HepG2 (cell line): ENCODE measurements around the gene HES1. TPM values are rescaled to one million over a fixed set of nuclear protein-coding genes. Genes with fewer than 3 reads are reported as not detected.

Experiments used
- CBX1 ChIP-seq: IDR thresholded peaks from one replicate; pipeline ENCODE4 v1.6.1; 2016; ENCODE audit warnings: antibody characterized with exemption, low read depth
- FOXK2 ChIP-seq: fragments of 450-650 bp; IDR thresholded peaks from 2 replicates; pipeline ENCODE4 v1.6.1; 2016
- GABPB1 ChIP-seq: IDR thresholded peaks from 2 replicates; pipeline ENCODE4 v1.6.1; 2016; ENCODE audit warnings: mild to moderate bottlenecking, missing genetic modification reagents, moderate library complexity, missing compliant biosample characterization
- HES4 ChIP-seq: sonication (generic); formaldehyde crosslinking; IDR thresholded peaks from 2 replicates; pipeline ENCODE4 v1.9.0; 2021; ENCODE audit warnings: mild to moderate bottlenecking, missing genetic modification reagents, borderline replicate concordance
- HMG20B ChIP-seq: conservative IDR thresholded peaks from 2 replicates; pipeline ENCODE4 v1.6.1; 2016; ENCODE audit warnings: missing genetic modification reagents, missing compliant biosample characterization
- KAT8 ChIP-seq: IDR thresholded peaks from 2 replicates; pipeline ENCODE4 v1.6.1; 2016; ENCODE audit warnings: missing genetic modification reagents, missing compliant biosample characterization
- LCORL ChIP-seq, 2 experiments: fragments of 450-650 bp in 1 of 2; sonication (generic) in 1 of 2; formaldehyde crosslinking in 1 of 2; IDR thresholded peaks; 2 replicates each; pipeline versions ENCODE4 v1.5.0 to v1.6.1; 2017 to 2020; ENCODE audit warnings: antibody characterized with exemption in 1 of 2, missing genetic modification reagents in 1 of 2
- REXO4 ChIP-seq: sonication (generic); formaldehyde crosslinking; IDR thresholded peaks from 2 replicates; pipeline ENCODE4 v1.8.0; 2022; ENCODE audit warnings: missing genetic modification reagents, mild to moderate bottlenecking, borderline replicate concordance
- SIN3A ChIP-seq: IDR thresholded peaks from 2 replicates; pipeline ENCODE4 v1.6.1; 2011; ENCODE audit warnings: low read depth, mild to moderate bottlenecking, control low read depth, low read length, borderline replicate concordance
- SMARCC2 ChIP-seq: fragments of 450-650 bp; IDR thresholded peaks from 2 replicates; pipeline ENCODE4 v1.6.1; 2017; ENCODE audit warnings: antibody characterized with exemption, mild to moderate bottlenecking
- SNRNP70 ChIP-seq: fragments of 200-400 bp; formaldehyde crosslinking; IDR thresholded peaks from 2 replicates; pipeline ENCODE4 v1.6.1; 2017; ENCODE audit warnings: mild to moderate bottlenecking, low read depth, low read length, moderate library complexity
- SRF ChIP-seq: IDR thresholded peaks from 2 replicates; pipeline ENCODE4 v1.6.1; 2011; ENCODE audit warnings: mild to moderate bottlenecking, low read depth, low read length, moderate library complexity
- TOE1 ChIP-seq: sonication (generic); formaldehyde crosslinking; IDR thresholded peaks from 2 replicates; pipeline ENCODE4 v1.4.0; 2020; ENCODE audit warnings: mild to moderate bottlenecking, missing genetic modification reagents
- ZBTB20 ChIP-seq: sonication (generic); formaldehyde crosslinking; IDR thresholded peaks from 2 replicates; pipeline ENCODE4 v1.8.1; 2023; ENCODE audit warnings: missing genetic modification reagents, low read depth, mild to moderate bottlenecking, borderline replicate concordance
- ZNF451 ChIP-seq: sonication (generic); formaldehyde crosslinking; IDR thresholded peaks from 2 replicates; pipeline ENCODE4 v1.5.0; 2020; ENCODE audit warnings: mild to moderate bottlenecking, missing genetic modification reagents
- ZNF878 ChIP-seq: sonication (generic); formaldehyde crosslinking; IDR thresholded peaks from 2 replicates; pipeline ENCODE4 v1.8.1; 2023; ENCODE audit warnings: mild to moderate bottlenecking, missing genetic modification reagents, moderate library complexity
- ZZZ3 ChIP-seq: sonication (generic); formaldehyde crosslinking; IDR thresholded peaks from 2 replicates; pipeline ENCODE4 v1.4.0; 2020; ENCODE audit warnings: missing genetic modification reagents, mild to moderate bottlenecking, borderline replicate concordance
- polyA plus RNA-seq, 8 experiments: library from polyadenylated mRNA; depleted of rRNA in 3 of 8; stranded (reverse) in 7 of 8; unstranded in 1 of 8; fragments of >200 nt; fragmentation: Illumina TruSeq in 4 of 8; extraction: Trizol in 4 of 8; gene quantifications; 2 replicates each; pipeline versions ENCODE4 v1.2.1 to v1.2.3, GENCODE V29; 2011 to 2016; ENCODE audit warnings: low read depth in 4 of 8, missing spikeins in 1 of 8, mixed read lengths in 1 of 8; ENCODE audit not compliant: insufficient read depth in 1 of 8
- total RNA-seq, 5 experiments: library from RNA; depleted of rRNA; stranded (reverse); fragments of >200 nt; fragmentation: Illumina TruSeq; extraction: Trizol; gene quantifications; 2 replicates each; pipeline ENCODE4 v1.2.3, GENCODE V29; 2016; ENCODE audit warnings: low read depth in 1 of 5
- TF ChIP-seq, protein P1 (sequence below): sonication (generic); formaldehyde crosslinking; conservative IDR thresholded peaks from 2 replicates; pipeline ENCODE4 v1.4.0; 2020; ENCODE audit warnings: mild to moderate bottlenecking, missing genetic modification reagents, moderate library complexity
- TF ChIP-seq, protein P2 (sequence below): sonication (generic); formaldehyde crosslinking; IDR thresholded peaks from 2 replicates; pipeline ENCODE4 v1.4.0; 2020; ENCODE audit warnings: mild to moderate bottlenecking, missing genetic modification reagents
- TF ChIP-seq, protein P3 (sequence below): sonication (generic); formaldehyde crosslinking; IDR thresholded peaks from 2 replicates; pipeline ENCODE4 v1.5.1; 2020; ENCODE audit warnings: missing genetic modification reagents, mild to moderate bottlenecking, borderline replicate concordance
- TF ChIP-seq, protein P4 (sequence below): sonication (generic); formaldehyde crosslinking; IDR thresholded peaks from 2 replicates; pipeline ENCODE4 v1.4.0; 2020; ENCODE audit warnings: missing genetic modification reagents

HES1 gene
- total and polyA plus RNA-seq, 2 of the 13 experiments (the other 11 are each of a cell fraction or from before 2014, with no cell fraction given): 15.4 to 19.8 TPM

DNA sequence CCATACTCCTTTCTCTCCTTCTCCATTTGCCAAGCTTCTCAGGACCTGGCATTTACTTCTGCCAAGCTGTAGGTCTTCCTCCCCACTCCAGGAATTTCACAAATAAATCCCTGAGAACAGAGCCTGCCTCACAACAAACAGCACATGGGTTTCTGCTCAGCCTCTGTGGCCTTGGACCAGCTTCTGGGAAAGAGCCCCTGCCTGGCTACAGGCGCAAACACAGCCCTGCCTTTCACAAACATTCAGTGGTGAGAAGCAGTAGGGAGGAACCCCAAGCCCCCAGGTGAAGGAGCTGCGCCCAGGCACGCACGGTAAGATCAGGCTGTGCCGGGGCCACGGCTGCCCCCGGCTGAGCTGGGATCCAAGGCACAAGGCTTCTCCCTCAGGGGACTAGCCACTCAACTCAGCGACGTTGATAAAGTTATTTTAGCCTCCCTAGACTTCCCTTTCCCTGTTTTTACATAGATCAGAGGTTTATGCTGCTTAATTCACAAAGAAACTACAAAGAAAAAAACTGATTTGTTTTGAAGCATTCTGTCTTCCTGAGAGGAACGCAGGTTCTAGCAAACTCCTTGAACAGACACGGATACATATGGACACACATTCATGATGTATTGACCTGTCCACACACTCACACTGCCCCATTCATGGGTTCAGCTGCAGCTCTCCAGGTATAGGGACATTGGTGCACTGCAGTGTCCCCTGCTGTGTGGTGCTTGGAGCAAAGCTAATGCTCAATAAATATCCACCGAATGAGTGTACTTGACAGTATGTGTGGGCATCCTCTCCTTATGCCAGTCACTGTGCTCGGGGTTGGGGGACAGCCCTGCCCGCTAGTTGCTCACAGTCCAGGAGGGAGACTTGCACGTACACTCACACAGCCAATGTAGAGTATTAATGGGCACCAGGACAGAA is 25.4 kb downstream of the HES1 start (continued):
- TF ChIP-seq, protein P1, sequence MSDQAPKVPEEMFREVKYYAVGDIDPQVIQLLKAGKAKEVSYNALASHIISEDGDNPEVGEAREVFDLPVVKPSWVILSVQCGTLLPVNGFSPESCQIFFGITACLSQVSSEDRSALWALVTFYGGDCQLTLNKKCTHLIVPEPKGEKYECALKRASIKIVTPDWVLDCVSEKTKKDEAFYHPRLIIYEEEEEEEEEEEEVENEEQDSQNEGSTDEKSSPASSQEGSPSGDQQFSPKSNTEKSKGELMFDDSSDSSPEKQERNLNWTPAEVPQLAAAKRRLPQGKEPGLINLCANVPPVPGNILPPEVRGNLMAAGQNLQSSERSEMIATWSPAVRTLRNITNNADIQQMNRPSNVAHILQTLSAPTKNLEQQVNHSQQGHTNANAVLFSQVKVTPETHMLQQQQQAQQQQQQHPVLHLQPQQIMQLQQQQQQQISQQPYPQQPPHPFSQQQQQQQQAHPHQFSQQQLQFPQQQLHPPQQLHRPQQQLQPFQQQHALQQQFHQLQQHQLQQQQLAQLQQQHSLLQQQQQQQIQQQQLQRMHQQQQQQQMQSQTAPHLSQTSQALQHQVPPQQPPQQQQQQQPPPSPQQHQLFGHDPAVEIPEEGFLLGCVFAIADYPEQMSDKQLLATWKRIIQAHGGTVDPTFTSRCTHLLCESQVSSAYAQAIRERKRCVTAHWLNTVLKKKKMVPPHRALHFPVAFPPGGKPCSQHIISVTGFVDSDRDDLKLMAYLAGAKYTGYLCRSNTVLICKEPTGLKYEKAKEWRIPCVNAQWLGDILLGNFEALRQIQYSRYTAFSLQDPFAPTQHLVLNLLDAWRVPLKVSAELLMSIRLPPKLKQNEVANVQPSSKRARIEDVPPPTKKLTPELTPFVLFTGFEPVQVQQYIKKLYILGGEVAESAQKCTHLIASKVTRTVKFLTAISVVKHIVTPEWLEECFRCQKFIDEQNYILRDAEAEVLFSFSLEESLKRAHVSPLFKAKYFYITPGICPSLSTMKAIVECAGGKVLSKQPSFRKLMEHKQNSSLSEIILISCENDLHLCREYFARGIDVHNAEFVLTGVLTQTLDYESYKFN (CRISPR knock-in tag): peak; percentile 67
- TF ChIP-seq TOE1 (CRISPR knock-in tag): no peak
- TF ChIP-seq SRF: no peak
- TF ChIP-seq CBX1: no peak
- no peak for TF ChIP-seq ZNF878
- TF ChIP-seq, protein P2, sequence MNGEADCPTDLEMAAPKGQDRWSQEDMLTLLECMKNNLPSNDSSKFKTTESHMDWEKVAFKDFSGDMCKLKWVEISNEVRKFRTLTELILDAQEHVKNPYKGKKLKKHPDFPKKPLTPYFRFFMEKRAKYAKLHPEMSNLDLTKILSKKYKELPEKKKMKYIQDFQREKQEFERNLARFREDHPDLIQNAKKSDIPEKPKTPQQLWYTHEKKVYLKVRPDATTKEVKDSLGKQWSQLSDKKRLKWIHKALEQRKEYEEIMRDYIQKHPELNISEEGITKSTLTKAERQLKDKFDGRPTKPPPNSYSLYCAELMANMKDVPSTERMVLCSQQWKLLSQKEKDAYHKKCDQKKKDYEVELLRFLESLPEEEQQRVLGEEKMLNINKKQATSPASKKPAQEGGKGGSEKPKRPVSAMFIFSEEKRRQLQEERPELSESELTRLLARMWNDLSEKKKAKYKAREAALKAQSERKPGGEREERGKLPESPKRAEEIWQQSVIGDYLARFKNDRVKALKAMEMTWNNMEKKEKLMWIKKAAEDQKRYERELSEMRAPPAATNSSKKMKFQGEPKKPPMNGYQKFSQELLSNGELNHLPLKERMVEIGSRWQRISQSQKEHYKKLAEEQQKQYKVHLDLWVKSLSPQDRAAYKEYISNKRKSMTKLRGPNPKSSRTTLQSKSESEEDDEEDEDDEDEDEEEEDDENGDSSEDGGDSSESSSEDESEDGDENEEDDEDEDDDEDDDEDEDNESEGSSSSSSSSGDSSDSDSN (CRISPR knock-in tag): 0 out of 2 replicates have a peak, but pooled peaks have one; percentile 41
- no peak for TF ChIP-seq SIN3A
- no peak for TF ChIP-seq REXO4 (CRISPR knock-in tag)
- TF ChIP-seq, protein P3, sequence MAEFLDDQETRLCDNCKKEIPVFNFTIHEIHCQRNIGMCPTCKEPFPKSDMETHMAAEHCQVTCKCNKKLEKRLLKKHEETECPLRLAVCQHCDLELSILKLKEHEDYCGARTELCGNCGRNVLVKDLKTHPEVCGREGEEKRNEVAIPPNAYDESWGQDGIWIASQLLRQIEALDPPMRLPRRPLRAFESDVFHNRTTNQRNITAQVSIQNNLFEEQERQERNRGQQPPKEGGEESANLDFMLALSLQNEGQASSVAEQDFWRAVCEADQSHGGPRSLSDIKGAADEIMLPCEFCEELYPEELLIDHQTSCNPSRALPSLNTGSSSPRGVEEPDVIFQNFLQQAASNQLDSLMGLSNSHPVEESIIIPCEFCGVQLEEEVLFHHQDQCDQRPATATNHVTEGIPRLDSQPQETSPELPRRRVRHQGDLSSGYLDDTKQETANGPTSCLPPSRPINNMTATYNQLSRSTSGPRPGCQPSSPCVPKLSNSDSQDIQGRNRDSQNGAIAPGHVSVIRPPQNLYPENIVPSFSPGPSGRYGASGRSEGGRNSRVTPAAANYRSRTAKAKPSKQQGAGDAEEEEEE (CRISPR knock-in tag): no peak
- TF ChIP-seq FOXK2: no peak
- TF ChIP-seq, protein P4, sequence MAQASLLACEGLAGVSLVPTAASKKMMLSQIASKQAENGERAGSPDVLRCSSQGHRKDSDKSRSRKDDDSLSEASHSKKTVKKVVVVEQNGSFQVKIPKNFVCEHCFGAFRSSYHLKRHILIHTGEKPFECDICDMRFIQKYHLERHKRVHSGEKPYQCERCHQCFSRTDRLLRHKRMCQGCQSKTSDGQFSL (CRISPR knock-in tag): no peak
- TF ChIP-seq KAT8 (CRISPR knock-in tag): no peak
- no peak for TF ChIP-seq ZZZ3
- TF ChIP-seq ZBTB20: peak; percentile 66
- TF ChIP-seq ZNF451: no peak
- no peak for TF ChIP-seq SMARCC2
- TF ChIP-seq HES4 (CRISPR knock-in tag): no peak
- TF ChIP-seq GABPB1: peak; percentile 25; the same call in 1 of the 2 replicates
- no peak for TF ChIP-seq LCORL (IDR thresholded peaks at IDR 0.05)
- TF ChIP-seq LCORL (CRISPR knock-in tag; IDR thresholded peaks at IDR 0.05): no peak
- no peak for TF ChIP-seq SNRNP70
- TF ChIP-seq HMG20B: 0 out of 2 replicates have a peak, but pooled peaks have one; percentile 18
